Endometrium (tissue), 2 donors: Measurements from ENCODE around the gene TUBB8.
"Not testable (repeated sequence)": the region's sequence is repeated elsewhere in the genome, so short reads cannot be mapped to it uniquely, and the experiment has no call there.

Source experiments
- FAIRE-seq: peaks from 2 replicates; lab custom pipeline; 2012; peaks lifted over from hg19 to GRCh38; lab: Jason Lieb, UNC
- donor health status: control.
- donor health status: control.

The TUBB8 gene

GRCh38 chr10:48996-49395 is at the start of gene TUBB8:
Gene TUBB8 (minus strand): TSS chr10:49296. CDS start chr10:49238, 58 bp downstream.
- no peak for FAIRE-seq

- FAIRE-seq, result no peak
These were observed 47.4 kb upstream of the TUBB8 start for GRCh38 chr10:96466-96865.

GRCh38 chr10:95356-96115 is 46.4 kb upstream of the TUBB8 start:
- no peak for FAIRE-seq

GRCh38 chr10:94613-95012 is 45.5 kb upstream of the TUBB8 start:
- FAIRE-seq, result no peak

- FAIRE-seq, result no peak
These were observed 43.8 kb upstream of the TUBB8 start for GRCh38 chr10:92846-93245.

DNA sequence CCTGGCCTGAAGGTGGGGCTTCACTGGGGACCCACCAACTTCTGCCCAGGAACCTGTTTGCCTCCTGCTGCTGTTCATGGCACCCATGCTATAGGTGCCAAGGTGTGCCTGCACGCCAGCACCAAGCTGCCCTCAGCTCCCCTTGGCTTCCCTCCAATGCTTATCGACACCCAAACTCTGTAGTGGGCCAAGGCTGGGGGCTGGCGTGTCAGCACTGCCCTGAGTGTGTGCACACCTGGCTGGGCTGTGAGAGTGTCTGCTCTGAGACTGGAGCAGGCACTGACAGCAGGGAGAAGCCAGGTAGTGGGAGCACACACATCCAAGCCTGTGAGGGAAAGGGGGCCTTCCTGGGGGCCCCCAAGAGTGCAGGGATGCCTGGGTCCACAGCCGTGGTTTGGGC is 43.1 kb upstream of the TUBB8 start:
- FAIRE-seq, result no peak

DNA sequence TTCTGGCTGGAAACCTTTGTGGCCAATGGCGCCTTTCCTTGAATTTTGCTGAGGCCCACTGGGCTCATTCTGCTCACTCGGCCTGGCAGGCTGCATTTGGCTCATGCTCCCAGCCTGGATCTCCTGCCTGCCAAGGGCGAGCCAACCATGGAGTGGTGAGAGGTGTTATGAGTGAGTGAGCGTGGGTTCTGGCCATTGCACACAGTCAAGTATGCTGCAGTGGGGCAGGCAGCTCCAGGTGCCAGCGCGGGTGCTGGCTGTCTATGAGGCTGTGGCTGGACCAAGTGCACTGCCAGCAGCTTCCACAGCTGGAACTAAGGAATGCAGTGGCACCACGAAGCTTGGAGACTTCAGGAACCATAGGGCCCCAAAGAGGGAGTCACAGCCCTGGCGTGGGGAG is 42.2 kb upstream of the TUBB8 start:
- FAIRE-seq, result no peak

- FAIRE-seq, result no peak
These were observed 41.1 kb upstream of the TUBB8 start for GRCh38 chr10:90161-90560.

- FAIRE-seq, result no peak
These were observed 40.2 kb upstream of the TUBB8 start for GRCh38 chr10:89248-89647.

- FAIRE-seq, result no peak
These were observed 39.2 kb upstream of the TUBB8 start for GRCh38 chr10:88253-88652.

GRCh38 chr10:87177-88080 is 38.3 kb upstream of the TUBB8 start:
- FAIRE-seq, result no peak

DNA sequence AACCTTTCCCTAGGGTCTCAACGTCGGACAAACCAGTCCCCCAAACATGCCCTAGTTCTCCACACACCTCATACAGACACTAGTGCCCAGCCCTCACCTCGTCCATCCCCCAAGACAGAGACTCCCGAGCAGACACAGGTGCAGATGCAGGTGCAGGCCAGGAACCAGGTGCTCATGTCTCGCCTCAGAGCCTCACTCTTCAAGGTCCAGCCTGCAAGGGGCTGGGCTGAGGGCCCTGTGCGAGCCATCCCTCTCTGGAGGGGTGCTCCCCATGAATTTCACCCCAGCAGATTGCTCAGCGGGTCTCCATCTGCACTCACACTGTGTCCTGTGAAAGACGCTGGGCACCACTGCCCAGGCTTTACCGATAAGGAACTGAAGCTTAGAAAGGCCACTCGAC is 36.9 kb upstream of the TUBB8 start:
- FAIRE-seq, result no peak

DNA sequence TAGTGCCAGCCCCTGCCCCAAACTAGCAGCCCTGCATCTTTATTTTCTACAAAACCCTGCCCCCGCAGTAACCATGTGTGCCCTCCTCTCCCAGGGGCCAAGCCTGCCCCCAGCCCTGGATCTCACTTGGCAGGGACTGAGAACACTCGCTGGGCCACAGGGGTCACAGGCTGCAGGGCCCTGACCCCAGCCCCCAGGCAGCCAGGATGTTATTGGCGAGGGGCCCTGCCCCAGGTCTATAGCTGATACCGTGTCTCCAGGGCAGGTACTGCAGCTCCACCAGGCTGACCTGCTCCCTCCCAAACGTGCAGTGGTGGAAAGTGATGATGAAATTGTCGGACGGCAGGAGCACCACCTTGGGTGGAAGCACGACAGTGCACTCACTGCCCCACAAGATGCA is 35.9 kb upstream of the TUBB8 start:
- no peak for FAIRE-seq

GRCh38 chr10:83930-84530 is 34.9 kb upstream of the TUBB8 start:
- FAIRE-seq, result no peak

GRCh38 chr10:80477-81105 is 31.5 kb upstream of the TUBB8 start:
- no peak for FAIRE-seq

DNA sequence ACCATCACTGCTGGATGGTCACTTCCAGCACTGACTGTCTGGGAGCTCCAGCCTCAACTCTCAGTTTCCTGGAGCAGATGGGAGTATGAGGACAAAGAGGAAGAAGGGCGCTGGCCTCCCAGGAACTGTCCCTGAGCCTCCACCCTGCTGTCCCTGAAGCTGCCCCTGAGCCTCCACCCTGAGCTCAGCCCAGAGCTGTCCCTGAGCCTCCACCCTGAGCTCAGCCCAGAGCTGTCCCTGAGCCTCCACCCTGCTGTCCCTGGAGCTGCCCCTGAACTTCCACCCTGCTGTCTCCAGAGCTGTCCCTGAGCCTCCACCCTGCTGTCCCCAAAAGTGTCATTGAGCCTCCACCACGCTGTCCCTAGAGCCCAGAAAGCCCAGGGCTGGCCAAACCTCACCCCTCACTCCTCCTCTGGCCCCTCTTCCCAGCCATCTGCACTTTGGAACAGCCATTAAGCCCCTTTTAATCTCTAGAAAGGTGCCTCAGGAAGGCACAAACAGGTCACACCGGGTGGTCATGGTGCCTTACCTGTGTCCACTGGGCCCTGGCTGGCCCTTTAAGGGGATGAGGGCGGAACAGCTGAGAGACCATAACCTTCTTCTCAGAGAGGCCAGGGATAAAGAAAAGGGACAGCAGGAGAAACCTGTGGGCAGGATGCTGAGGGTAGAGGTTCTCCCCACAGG is 30.6 kb upstream of the TUBB8 start:
- FAIRE-seq, result no peak

GRCh38 chr10:78556-78955 is 29.5 kb upstream of the TUBB8 start:
- FAIRE-seq, result no peak

DNA sequence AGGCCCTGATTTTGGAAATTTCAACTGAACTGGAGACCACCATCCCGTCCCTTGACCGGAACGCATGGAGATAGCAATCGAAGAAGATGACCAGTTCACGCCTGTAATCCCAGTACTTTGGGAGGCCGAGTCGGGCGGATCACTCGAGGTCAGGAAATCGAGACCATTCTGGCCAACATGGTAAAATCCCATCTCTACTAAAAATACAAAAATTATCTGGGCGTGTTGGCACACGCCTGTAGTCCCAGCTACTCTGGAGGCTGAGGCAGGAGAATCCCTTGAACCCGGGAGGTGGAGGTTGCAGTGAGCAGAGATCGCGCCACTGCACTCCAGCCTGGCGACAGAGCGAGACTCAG is 25.1 kb upstream of the TUBB8 start:
- FAIRE-seq, result not testable (repeated sequence)

- not testable (repeated sequence) for FAIRE-seq
These were observed 24.6 kb upstream of the TUBB8 start for GRCh38 chr10:73543-74265.

DNA sequence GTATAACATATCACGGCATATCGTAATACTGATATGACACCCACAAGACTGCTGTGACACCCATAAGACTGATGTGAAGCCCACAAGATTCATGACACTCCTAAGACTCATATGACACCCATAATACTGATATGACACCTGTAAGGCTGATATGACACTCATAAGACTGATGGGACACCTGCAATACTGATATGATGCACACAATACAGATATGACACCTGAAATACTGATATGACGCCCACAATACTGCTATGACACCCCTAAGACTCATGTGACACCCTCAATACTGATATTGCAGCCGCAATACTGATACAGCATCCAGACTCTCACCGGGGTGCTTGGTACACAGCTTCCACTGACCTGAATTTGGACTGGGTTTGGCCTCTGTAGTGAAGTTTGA is 19.1 kb upstream of the TUBB8 start:
- not testable (repeated sequence) for FAIRE-seq

DNA sequence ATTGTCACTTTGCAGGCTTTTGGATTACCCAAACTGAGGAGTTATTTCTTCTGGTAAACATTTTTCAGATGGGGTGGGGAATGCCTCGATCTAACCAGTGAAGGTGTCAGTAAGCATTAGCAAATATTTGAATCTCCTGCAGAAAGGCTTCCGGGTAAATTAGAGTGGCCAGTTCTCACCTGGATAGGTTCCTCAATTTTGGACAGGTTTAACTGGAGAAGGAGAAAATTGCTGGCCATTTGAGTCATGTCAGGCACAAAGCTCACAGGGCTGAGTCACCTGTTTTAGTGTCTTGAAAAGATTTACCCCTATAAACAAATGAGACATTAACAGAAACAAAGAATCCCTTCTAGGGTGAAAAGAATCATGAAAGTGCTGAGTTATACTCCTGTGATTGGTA is 830 bp upstream of the TUBB8 start:
- not testable (repeated sequence) for FAIRE-seq
